ENCODE results near the gene SDCCAG8.

DNA sequence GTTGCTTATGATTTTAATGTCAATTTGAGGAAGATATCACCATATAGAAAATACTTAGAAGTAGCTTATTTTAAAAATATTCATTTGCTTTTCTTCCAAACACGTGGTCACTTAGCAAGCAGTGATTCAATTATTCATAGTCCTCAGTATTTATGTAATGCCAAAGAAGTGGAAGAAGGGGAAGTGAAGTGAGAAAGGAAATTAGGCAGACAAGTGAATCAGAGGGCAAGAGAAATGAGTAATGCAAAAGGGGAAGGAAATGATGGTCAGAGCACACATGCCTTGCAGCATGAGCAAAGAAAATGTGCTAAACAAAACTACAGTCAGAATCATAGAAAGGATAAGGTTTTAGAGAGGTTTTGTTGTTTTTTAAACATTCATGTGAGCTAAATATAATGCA is 31.8 kb downstream of the SDCCAG8 start:
- no peak for TF ChIP-seq CTCF (IDR thresholded peaks at IDR 0.05 in 8 of 11, conservative IDR thresholded peaks at IDR 0.05 in 3 of 11)
- TF ChIP-seq POLR2AphosphoS5 (IDR thresholded peaks at IDR 0.05), result peak in 2 of 3 donors; percentile 34 to 80
- TF ChIP-seq POLR2A (IDR thresholded peaks at IDR 0.05), result no peak

All from spleen (tissue), 7 donors.